PC-3 (cell line): Measurements from ENCODE around the gene MTA1. TPM values are rescaled to one million over a fixed set of nuclear protein-coding genes. Genes with fewer than 3 reads are reported as not detected.

ENCODE experiments used
- ATAC-seq: fragments of 200-7000 bp; cut with Tn5 transposase; 2 replicates; pipeline ENCODE4 v1.9.1; 2020; ENCODE audit warnings: mild to moderate bottlenecking, moderate library complexity
- BruUV-seq: library from RNA; stranded (reverse); fragments of 400-500 nt; replicated peaks from 2 replicates; lab custom pipeline; 2021; lab: Mats Ljungman, UMichigan
- CTCF ChIA-PET: fragments of 300-600 bp; sonication (Branson Sonifier 250); formaldehyde crosslinking; loops from one replicate; lab custom pipeline; 2022; ENCODE audit warnings: antibody characterized with exemption; lab: Charles Lee
- POLR2A ChIA-PET: fragments of 300-600 bp; sonication (Branson Sonifier 250); formaldehyde crosslinking; loops from one replicate; lab custom pipeline; 2022; ENCODE audit warnings: antibody characterized with exemption; ENCODE audit not compliant: unreplicated experiment; lab: Charles Lee
- DNase-seq: peaks from one replicate; pipeline ENCODE4 v3.0.0-alpha.2; 2015
- H2AFZ ChIP-seq: fragments of 300-600 bp; sonication (generic); 2 replicates; pipeline ENCODE4 v1.6.0; 2016; ENCODE audit warnings: antibody characterized with exemption, low read length
- H3F3A ChIP-seq: fragments of 300-600 bp; sonication (generic); one replicate; pipeline ENCODE4 v1.6.0; 2017; ENCODE audit warnings: antibody characterized with exemption, low read length, control low read depth, mild to moderate bottlenecking; ENCODE audit not compliant: unreplicated experiment
- H3K27ac ChIP-seq: fragments of 300-600 bp; sonication (generic); 2 replicates; pipeline ENCODE4 v1.5.1; 2016; ENCODE audit warnings: mild to moderate bottlenecking, low read length
- H3K27me3 ChIP-seq: fragments of 300-600 bp; sonication (generic); 2 replicates; pipeline ENCODE4 v1.6.1; 2016; ENCODE audit warnings: low read length, mixed read lengths
- H3K36me3 ChIP-seq: fragments of 300-600 bp; sonication (generic); 2 replicates; pipeline ENCODE4 v1.6.1; 2016; ENCODE audit warnings: low read depth, mixed run types, low read length, mixed read lengths
- H3K4me1 ChIP-seq: fragments of 300-600 bp; sonication (generic); 2 replicates; pipeline ENCODE4 v1.5.1; 2016; ENCODE audit warnings: low read length; ENCODE audit not compliant: insufficient read depth
- H3K4me2 ChIP-seq: fragments of 300-600 bp; sonication (generic); 2 replicates; pipeline ENCODE4 v1.6.0; 2016; ENCODE audit warnings: low read length
- H3K4me3 ChIP-seq: fragments of 300-600 bp; sonication (generic); 2 replicates; pipeline ENCODE4 v1.5.1; 2016; ENCODE audit warnings: mild to moderate bottlenecking, low read length, mixed read lengths
- H3K79me2 ChIP-seq: fragments of 300-600 bp; sonication (generic); 2 replicates; pipeline ENCODE4 v1.6.1; 2017; ENCODE audit warnings: low read length, mixed read lengths
- H3K9ac ChIP-seq: fragments of 300-600 bp; sonication (generic); 2 replicates; pipeline ENCODE4 v1.6.0; 2016; ENCODE audit warnings: mild to moderate bottlenecking, low read length
- H3K9me2 ChIP-seq: fragments of 300-600 bp; sonication (generic); replicated peaks from 2 replicates; pipeline ENCODE4 v1.6.1; 2016; ENCODE audit warnings: mixed run types, low read length, mixed read lengths
- H3K9me3 ChIP-seq: fragments of 300-600 bp; sonication (generic); 2 replicates; pipeline ENCODE4 v1.6.1; 2016; ENCODE audit warnings: low read length, mixed read lengths
- H4K20me1 ChIP-seq: fragments of 300-600 bp; sonication (generic); 2 replicates; pipeline ENCODE4 v1.6.1; 2016; ENCODE audit warnings: low read length, mixed read lengths
- EZH2 ChIP-seq: fragments of 300-600 bp; sonication (generic); IDR thresholded peaks from one replicate; pipeline ENCODE4 v1.6.1; 2017; ENCODE audit warnings: antibody characterized with exemption, mild to moderate bottlenecking, low read length; ENCODE audit not compliant: unreplicated experiment
- EZH2phosphoT487 ChIP-seq: fragments of 300-600 bp; sonication (generic); IDR thresholded peaks from 2 replicates; pipeline ENCODE4 v1.6.1; 2018; ENCODE audit warnings: mild to moderate bottlenecking, antibody characterized with exemption, low read length, borderline replicate concordance
- intact Hi-C: fragments of 100-400 bp; cut with micrococcal nuclease; formaldehyde crosslinking; loops from 2 replicates; pipeline ENCODE4 v1.9.0; 2023
- total RNA-seq: library from RNA; depleted of rRNA; stranded (reverse); fragments of >200 nt; gene quantifications from 2 replicates; pipeline ENCODE4 v1.2.3, GENCODE V29; 2014
- TF ChIP-seq, protein P1 (sequence below): fragments of 300-600 bp; sonication (generic); conservative IDR thresholded peaks from 2 replicates; pipeline ENCODE4 v1.5.1; 2017; ENCODE audit warnings: antibody characterized with exemption, low read depth, mild to moderate bottlenecking, low read length

MTA1 gene
- total RNA-seq, 1 experiment from 2014 or later: 82.3 TPM

GRCh38 chr14:105398044-105398725 is 21.4 kb upstream of the MTA1 start, which contains the start of gene TEX22:
Gene TEX22 (plus strand): TSS chr14:105398538. CDS start chr14:105399341, 803 bp downstream.
- Histone ChIP-seq H4K20me1 (no peaks in the 10 kb centered on the region), H3K36me3 (peaks cover 11% of the 10 kb centered on the region), H3F3A (no peaks in the 10 kb centered on the region), H3K4me1 (peaks cover 17% of the 10 kb centered on the region), H2AFZ (peak within 1 kb of the TSS; percentile 77), H3K9ac (peak within 1 kb of the TSS; percentile 95), H3K27ac (peak within 1 kb of the TSS; percentile 49), H3K4me3 (peak within 1 kb of the TSS; percentile 90), H3K4me2 (peak within 1 kb of the TSS; percentile 96), H3K79me2 (peaks cover 19% of the 10 kb centered on the region), H3K27me3 (no peaks in the 10 kb centered on the region), H3K9me3 (no peaks in the 10 kb centered on the region), H3K9me2 (no peaks in the 10 kb centered on the region)
- no TSS peak for BruUV-seq
- ChIA-PET POLR2A (no interaction called here), CTCF (no interaction called here)
- ATAC-seq: peak; percentile 85
- TF ChIP-seq, protein P1, sequence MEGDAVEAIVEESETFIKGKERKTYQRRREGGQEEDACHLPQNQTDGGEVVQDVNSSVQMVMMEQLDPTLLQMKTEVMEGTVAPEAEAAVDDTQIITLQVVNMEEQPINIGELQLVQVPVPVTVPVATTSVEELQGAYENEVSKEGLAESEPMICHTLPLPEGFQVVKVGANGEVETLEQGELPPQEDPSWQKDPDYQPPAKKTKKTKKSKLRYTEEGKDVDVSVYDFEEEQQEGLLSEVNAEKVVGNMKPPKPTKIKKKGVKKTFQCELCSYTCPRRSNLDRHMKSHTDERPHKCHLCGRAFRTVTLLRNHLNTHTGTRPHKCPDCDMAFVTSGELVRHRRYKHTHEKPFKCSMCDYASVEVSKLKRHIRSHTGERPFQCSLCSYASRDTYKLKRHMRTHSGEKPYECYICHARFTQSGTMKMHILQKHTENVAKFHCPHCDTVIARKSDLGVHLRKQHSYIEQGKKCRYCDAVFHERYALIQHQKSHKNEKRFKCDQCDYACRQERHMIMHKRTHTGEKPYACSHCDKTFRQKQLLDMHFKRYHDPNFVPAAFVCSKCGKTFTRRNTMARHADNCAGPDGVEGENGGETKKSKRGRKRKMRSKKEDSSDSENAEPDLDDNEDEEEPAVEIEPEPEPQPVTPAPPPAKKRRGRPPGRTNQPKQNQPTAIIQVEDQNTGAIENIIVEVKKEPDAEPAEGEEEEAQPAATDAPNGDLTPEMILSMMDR: no peak
- peak; percentile 39; the same call in 1 of the 2 replicates for TF ChIP-seq EZH2phosphoT487
- intact Hi-C loops: no loop called here
- DNase-seq: peak; percentile 75

GRCh38 chr14:105398726-105399465 is 20.7 kb upstream of the MTA1 start:
- Histone ChIP-seq H3K9ac (peak overlapping the region; percentile 95), H3F3A (no peaks in the 10 kb centered on the region), H3K9me2 (no peaks in the 10 kb centered on the region), H3K9me3 (no peaks in the 10 kb centered on the region), H3K4me1 (peaks cover 17% of the 10 kb centered on the region), H3K27me3 (no peaks in the 10 kb centered on the region), H3K4me2 (peak overlapping the region; percentile 96), H4K20me1 (no peaks in the 10 kb centered on the region), H3K79me2 (peaks cover 19% of the 10 kb centered on the region), H3K4me3 (peak overlapping the region; percentile 90), H3K27ac (peak overlapping the region; percentile 49), H2AFZ (peak overlapping the region; percentile 77), H3K36me3 (peaks cover 11% of the 10 kb centered on the region)
- TF ChIP-seq EZH2phosphoT487 (no peak), EZH2 (no peak)
- TF ChIP-seq, protein P1: no peak
- ATAC-seq (peak; percentile 52), DNase-seq (peak; percentile 43)
- POLR2A ChIA-PET: no interaction called here
- CTCF ChIA-PET: no interaction called here
- no TSS peak for BruUV-seq
- intact Hi-C loops: no loop called here

GRCh38 chr14:105399466-105399775 is 20.2 kb upstream of the MTA1 start:
- DNase-seq: no peak
- no peak overlapping the region for H3K27ac ChIP-seq
- TF ChIP-seq EZH2phosphoT487 (no peak), EZH2 (no peak)
- TF ChIP-seq, protein P1: no peak
- H3K27me3 ChIP-seq: no peaks in the 10 kb centered on the region
- peak overlapping the region; percentile 96 for H3K4me2 ChIP-seq
- ChIA-PET CTCF (no interaction called here), POLR2A (no interaction called here)
- H3K9me2 ChIP-seq: no peaks in the 10 kb centered on the region
- H3K4me3 ChIP-seq: peak overlapping the region; percentile 90
- H3K4me1 ChIP-seq: peaks cover 17% of the 10 kb centered on the region
- H3K36me3 ChIP-seq: peaks cover 11% of the 10 kb centered on the region
- intact Hi-C loops: no loop called here
- H3K9me3 ChIP-seq: no peaks in the 10 kb centered on the region
- no peak overlapping the region for H2AFZ ChIP-seq
- ATAC-seq: no peak
- no peaks in the 10 kb centered on the region for H3F3A ChIP-seq
- TSS peak; percentile 64 for BruUV-seq
- peaks cover 19% of the 10 kb centered on the region for H3K79me2 ChIP-seq
- peak overlapping the region; percentile 95 for H3K9ac ChIP-seq
- no peaks in the 10 kb centered on the region for H4K20me1 ChIP-seq
